GM21576 (cell line): ENCODE data around the gene MAN1A1.
A peak's percentile ranks its signal among the peaks of the same experiment; 100 is the strongest.

Experiments
- ATAC-seq: cut with Tn5 transposase; IDR thresholded peaks from one replicate; pipeline ENCODE4 v1.9.1; 2021; ENCODE audit warnings: mild to moderate bottlenecking, moderate library complexity; ENCODE audit not compliant: unreplicated experiment

The MAN1A1 gene

DNA sequence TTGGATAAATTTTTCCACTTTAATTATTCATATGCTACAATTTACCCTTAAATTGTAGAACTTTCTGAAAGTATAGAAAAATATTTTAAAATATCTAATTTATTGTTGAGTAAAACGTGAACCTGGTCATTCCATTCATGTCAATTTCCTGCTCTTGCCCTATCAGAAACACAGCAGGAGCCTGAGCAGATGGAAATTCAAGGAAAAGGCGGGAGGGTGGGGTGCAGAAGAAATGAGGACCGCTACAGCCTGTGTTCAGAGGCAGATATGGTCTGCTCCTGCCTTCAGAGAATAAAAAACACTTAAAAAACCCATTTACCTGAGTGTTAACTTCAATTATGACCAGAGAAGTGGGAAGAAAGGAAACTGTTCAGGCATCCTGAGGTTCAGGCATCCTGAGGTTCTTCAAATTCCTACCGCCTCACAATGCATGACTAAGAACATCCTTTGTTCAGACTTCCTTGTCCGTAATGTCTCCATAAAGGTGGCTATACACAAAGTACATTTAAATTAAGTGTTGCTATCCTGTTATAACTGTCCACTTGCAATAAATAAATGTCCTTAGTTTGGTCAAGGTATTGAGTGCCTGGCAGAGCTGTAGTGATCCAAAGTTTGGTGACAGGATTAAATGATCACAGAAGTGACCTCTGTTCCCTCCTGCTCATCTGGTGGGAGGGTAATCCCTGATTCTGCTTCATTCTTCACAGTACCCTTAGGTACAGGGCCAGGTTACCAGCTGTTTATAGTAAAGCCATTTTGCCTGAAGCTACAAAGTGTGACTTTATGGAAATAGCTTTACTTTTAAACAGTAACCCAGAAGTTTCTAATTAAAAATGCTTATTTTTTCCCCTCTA lies 109.1 kb downstream of the MAN1A1 start:
- peak; percentile 40 for ATAC-seq

DNA sequence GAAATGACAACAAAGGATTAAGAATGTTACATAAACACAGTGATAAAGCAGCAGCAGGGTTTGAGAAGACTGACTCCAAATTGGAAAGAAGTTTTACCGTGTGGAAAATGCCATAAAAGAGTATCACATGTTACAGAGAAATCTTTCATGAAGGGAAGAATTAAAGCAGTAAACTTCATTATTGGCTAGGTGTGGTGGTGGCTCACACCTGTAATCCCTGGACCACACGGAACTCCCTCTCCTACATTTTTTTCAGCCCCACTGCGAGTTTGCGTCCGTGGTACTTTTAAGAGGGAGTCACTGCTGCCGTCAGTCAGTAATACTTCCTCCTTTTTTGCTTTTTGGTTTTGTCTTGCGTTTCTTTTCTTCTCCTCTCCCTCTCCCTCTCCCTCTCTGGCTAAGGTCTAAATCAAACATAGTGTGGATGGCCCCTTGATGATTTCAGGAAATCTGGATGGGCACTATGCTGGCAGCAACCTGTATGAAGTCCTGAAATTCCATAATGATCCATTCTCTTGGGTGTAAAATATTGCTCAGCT lies 112.3 kb downstream of the MAN1A1 start:
- ATAC-seq: no peak

DNA sequence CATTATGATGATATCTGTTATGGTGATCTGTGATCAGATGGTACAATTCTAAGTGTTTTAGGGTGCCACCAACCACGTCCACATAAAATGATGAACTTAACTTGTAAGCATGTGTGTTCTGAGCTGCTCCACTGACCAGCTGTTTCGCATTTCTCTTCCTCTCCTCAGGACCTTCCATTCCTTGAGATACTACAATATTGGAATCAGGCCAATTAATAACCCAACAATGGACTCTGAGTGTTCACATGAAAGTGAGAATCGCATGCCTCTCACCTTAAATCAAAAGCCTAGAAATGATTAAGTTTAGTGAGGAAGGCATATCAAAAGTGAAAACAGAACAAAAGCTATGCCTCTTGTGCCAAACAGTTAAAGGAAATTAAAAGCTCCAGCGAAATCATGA lies 114.6 kb downstream of the MAN1A1 start:
- no peak for ATAC-seq

GRCh38 chr6:119234457-119234856 lies 115.1 kb downstream of the MAN1A1 start:
- ATAC-seq: no peak

- ATAC-seq: no peak
Observed at GRCh38 chr6:119233312-119233984, 116.1 kb downstream of the MAN1A1 start.

- ATAC-seq: no peak
Observed at GRCh38 chr6:119231394-119231793, 118.2 kb downstream of the MAN1A1 start.

GRCh38 chr6:119230160-119230559 lies 119.4 kb downstream of the MAN1A1 start:
- no peak for ATAC-seq

- no peak for ATAC-seq
Observed at GRCh38 chr6:119227377-119227776, 122.2 kb downstream of the MAN1A1 start.

GRCh38 chr6:119226089-119226488 lies 123.5 kb downstream of the MAN1A1 start:
- ATAC-seq: peak; percentile 48

GRCh38 chr6:119224095-119224701 lies 125.4 kb downstream of the MAN1A1 start:
- ATAC-seq: no peak

DNA sequence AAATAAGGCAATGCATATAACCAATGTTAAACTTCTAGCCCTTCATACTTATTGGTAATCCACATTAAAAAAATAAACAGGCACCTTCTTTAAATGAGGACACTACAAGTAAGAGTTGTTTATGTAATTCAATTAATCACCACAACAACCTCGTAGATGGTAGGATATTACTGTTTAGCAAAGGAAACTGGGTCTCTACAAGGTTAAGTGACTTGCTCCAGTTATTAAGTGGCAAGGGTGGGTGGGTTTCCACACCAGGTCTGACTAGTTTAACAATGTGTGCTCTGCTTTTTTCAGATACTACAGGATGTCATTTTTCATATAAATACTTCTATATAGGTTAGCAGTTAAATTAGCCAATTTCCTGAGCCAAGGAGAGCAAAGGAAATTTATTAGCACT lies 129.1 kb downstream of the MAN1A1 start:
- ATAC-seq: no peak

DNA sequence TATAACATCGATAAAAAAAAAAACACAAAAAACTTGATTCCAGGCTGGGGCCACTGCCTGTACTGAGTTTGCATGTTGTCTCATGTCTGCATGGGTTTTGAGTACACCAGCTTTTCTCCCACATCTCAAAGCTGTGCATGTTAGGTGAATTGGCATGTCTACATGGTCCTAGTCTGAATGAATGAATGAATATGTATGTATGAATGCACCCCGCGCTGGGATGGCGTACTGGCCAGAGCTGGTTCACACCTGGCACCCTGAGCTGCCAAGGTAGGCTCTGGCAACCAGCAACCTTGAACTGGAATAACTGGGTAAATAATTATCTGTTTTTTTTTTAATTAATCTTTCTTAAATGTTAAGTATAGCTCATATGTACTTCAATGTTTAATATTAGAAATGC lies 131.0 kb downstream of the MAN1A1 start:
- no peak for ATAC-seq

DNA sequence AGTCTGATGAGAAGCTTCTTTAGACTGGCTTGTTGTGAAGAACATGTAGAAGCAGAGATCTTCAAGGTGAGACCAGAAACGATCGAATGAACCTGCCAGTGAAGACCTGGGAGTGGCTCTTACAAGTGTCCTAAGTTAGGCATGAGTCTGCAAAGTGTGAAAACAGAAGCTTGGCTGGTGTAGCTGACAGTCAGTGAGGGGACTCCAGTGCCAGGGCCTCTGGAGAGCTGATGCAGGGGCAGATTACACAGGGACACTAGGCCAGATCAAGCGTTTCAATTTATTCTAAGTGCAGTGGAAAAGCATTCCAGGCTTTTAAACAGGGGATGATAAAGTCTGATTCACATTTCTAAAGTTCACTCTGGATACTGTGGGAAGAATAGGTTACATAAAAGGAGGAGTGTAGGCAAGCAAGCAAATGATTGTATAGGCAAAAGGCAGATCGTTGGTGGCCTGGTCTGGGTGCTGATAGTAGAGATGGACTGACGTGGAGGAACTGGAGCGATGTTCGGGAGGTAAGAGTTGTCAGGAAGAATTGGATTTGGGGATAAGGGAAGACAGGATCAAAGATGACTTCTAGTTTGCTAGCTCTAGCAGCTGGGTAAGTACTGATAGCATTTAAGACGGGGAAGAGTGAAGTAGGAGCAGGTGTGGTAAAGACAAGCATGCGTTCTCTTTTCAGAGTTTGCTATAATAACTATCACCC lies 133.5 kb downstream of the MAN1A1 start:
- ATAC-seq: no peak

DNA sequence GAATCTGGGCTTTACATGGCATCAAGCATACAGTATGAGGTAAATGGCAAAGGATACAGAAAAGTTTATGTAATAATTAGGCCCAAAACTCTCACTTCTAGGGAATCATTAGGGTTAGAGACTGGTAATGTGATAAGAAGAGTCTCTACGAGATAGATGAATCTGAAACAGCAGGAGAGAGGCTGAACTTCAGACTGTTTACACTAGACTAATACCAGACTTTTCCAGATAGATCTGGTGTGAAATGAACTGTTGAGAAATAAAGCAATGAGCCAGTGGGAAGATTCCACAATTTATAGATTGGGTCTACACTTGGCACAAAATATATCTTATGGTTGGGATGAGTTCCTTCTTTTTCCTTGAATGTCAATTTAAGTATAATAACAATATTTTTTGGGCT lies 134.3 kb downstream of the MAN1A1 start:
- ATAC-seq: no peak

DNA sequence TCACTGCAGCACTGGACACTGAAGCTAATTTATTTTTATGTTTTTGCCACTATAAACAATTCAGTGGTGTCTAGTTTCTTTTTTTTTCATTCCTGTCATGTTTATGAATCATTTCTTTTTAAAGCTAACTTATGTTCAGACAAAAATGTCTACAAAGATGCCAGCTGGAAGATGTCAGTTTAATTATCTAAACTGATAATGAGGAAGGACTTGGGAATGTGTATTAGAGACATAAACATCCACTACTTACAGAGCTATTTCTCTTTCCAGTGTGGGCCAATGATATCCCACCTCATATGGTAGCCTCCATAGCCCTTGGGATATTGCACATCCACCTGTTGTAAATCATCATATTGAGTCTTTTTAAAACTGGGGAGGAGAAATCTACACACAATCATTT lies 139.0 kb downstream of the MAN1A1 start:
- no peak for ATAC-seq

DNA sequence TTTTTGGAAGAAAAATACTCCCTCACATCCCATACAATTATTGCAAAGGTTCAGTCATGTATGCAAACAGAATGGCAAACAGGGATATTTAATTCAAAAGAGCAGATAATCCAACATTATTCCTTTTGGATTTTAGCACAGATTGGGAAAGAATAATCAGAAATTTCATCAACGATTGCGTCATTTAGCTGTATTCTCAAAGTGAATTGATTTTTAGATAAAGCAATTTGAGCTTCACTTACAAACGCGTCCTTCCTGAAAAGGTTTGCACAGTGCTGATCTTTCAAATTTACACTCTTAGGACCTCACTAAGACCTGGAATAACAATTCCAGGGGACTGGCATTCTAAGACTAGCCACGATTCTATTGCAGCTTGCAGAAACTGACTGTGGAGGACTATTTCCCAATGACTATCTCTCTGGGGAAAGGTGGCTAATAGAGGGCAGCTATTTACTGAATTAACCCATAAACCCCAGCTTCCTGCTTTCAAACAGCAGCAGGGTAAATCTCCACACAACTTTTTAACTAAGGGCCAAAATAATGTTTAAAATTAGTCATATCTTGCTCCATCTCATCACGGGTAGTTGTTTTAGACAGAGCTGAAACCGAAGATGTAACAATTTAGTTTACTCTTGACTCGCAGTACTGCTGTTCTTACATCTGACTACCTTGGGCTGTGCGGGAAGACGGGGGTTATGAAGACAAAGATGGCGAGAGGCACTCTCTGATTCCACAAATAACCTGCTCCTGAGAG lies 139.9 kb downstream of the MAN1A1 start:
- ATAC-seq: no peak

GRCh38 chr6:119207971-119208725 lies 141.4 kb downstream of the MAN1A1 start:
- no peak for ATAC-seq

DNA sequence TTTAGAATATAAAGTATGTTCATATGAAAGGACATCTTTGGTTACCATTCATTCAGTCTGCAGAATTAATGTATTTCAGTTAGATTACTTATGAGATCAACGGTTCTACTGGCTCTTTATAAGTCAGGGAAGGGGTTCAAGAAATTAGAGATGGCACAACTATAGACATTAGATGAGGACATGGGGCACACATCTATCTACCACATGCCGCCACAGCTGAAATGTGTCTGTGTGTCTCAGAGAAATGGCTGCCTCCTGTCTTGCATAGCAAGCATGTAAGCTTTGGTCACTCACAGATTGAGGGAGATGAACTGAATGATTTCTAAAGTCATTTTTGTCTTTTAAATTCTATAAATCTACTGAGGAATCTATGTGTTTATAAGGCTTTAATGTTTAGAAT lies 142.2 kb downstream of the MAN1A1 start:
- ATAC-seq: no peak

DNA sequence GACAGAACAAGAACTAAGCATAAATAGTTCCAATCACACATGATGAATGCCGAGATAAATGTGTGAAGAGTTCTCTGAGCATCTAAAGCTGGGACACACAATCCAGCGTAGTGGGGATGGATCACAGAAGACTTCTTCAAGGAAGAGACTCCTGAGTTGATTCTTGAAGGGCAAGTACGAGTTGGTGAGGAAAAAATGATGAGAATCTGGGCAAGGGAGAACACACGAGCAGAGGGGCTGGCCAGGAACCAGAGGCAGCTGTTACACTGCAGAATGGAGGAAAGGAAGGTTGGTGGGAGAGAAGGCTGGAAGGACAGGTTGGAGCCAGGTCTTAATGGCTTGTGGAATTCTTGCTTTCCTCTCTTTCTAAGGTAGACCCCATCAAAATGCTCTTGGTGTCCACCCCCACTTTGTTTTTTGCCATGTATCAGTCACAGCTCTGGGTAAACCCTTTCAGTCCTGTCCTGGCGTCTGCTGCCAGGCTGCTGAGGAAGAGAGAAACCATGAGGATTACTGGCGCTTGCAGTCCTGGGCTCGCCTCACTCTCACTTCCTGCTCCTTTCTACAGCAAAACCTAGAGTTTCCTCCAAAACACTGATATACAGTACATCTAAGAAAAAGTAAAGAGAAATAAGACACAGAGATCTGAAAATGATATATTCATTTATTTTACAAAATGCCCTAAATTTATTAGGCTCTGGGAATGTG lies 143.5 kb downstream of the MAN1A1 start:
- ATAC-seq: peak; percentile 80
